ENCODE results near the gene KIF5C.
"Not testable (repeated sequence)": the region's sequence is repeated elsewhere in the genome, so short reads cannot be mapped to it uniquely, and the experiment has no call there.

KIF5C gene

DNA sequence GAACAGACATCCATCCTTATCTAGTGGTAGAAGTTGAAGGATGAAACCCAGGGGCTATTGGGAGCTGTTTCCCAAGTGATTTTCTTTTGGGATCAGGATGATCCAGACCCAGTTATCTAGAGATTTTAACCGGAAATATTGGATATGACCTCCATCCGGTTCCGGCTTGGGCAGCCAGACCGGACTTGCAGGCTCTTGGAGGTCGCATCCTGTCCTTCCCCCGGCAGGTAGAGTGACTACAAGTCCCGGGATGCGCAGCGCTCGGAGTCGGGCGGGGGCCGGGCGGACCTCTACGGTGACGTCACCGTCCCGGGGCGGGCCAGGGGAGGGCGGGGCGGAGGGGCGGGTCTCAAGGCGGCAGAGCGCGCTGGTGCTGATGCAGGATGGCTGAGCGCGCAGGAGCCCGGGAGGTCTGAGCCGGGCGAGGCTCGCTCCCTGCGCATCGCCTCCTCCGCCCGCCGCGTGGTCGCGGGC lies at the start of gene KIF5C:
KIF5C (plus strand) TSS at position 360 of the 474 bp plus-strand sequence. CDS start 391 bp downstream, outside the sequence.
- DNase-seq, result peak; percentile 12

DNA sequence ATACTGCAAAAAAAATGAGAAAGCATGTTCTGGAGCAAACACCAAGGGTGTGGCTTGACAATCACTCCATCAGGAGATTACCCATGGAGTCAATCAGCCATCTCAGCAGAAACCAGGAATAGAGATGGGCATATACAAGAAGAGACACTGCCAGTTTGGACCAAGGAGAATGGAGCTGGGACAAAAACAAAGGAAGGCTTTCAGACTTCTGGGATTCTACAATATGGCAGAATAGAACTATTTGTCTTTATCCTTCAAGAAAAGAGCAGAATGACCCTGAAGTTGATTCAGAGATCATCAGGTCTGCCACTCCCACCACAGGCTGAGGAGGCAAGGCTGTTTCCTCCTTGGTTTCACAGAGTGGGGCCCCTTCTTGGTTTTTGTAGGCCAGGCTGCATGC lies 48.2 kb upstream of the KIF5C start:
- no peak for DNase-seq

DNA sequence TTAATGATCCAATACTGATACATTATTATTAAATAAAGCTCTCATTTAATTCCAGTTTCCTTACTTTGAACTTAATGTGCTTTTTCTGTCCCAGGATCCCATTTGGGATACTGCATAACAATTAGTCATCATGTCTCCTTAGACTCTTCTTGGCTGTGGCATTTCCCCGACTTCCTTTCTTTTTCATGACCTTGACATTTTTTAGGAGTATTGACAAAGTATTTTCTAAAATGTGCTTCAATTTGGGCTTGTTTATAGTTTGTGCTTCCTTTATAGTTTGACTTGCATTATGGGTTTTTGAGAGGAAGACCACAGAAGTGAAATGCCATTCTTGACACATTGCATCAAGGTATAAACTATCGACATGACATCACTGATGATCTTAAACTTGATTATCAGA lies 46.1 kb upstream of the KIF5C start:
- DNase-seq, result no peak

DNA sequence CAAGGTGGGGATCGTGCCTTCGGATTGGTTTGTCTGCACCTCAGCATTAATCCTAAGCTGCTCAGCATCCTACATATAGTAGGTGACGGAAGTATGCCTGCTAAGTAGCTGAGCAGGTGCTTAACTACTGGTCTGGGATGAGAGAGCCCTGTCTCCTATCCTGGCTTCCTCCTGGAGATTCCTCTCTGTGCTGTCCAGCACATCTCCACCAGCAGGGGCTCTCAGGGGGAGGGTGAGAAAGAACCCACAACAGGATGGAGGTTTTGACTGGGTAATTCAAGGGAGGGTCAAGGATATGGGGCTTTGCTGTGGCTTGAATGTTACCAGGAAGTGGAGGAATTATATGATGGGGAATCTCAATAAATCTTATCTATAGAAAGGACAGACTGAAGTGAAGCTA lies 45.4 kb upstream of the KIF5C start:
- DNase-seq, result no peak

GRCh38 chr2:148832637-148833036 lies 42.4 kb upstream of the KIF5C start:
- no peak for DNase-seq

DNA sequence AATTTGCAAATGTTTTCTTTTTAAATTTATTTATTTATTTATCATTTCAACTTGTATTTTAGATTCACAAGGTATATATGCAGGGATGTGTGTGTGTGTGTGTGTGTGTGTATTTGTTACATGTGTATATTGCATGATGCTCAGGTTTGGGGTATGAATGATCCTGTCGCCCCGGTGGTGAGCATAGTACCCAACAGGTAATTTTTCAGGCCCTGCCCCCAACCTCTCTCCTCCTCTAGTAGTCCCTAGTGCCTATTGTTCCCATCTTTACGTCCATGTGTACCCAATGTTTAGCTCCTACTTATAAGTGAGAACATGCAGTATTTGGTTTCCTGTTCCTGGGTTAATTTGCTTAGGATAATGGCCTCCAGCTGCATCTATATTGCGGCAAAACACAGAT lies 33.0 kb upstream of the KIF5C start:
- DNase-seq, result no peak

- no peak for DNase-seq
Observed at GRCh38 chr2:148848146-148848545, 26.9 kb upstream of the KIF5C start.

- DNase-seq, result no peak
Observed at GRCh38 chr2:148853458-148853857, 21.6 kb upstream of the KIF5C start.

DNA sequence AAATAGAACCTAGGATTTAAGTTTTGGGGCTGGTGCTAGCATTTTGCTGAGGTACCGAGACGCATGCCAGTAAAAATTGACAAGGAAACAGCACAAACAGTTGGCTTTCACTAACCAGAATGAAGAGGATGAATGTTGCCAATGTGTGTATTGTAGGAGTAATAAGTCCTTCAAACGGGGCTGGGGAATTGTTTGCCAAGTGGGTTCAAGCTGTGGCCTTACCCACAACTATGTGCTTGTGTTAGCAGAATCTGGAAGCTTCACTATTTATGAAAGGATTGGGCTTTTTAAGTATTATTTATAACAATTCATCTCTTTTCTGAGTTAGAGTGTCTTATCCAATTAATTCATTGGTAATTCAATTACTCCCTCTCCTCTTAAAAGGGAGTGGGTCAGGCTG lies 15.0 kb upstream of the KIF5C start:
- DNase-seq, result no peak

DNA sequence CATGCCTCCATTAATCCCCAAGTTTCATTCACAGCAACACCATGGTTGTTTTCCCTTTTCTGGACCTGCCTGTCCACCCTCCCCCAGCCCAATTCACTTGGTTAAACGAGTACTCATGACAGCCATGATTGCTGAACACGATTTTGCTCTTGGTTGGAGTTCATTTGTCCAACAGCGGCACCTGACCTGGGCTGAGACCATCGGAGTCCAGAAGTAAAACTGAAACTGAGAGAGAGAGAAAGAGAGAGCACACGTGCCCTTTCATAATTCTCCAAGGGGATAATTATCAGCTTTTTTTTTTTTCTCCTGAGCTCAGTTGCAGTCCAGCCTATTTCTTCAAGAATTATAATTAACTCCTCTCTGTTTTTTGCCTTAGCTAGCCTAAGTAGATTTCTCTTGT lies 13.7 kb upstream of the KIF5C start:
- no peak for DNase-seq

GRCh38 chr2:148862478-148862877 lies 12.5 kb upstream of the KIF5C start:
- DNase-seq, result not testable (repeated sequence)

GRCh38 chr2:148865512-148865911 lies 9.5 kb upstream of the KIF5C start:
- DNase-seq, result no peak

DNA sequence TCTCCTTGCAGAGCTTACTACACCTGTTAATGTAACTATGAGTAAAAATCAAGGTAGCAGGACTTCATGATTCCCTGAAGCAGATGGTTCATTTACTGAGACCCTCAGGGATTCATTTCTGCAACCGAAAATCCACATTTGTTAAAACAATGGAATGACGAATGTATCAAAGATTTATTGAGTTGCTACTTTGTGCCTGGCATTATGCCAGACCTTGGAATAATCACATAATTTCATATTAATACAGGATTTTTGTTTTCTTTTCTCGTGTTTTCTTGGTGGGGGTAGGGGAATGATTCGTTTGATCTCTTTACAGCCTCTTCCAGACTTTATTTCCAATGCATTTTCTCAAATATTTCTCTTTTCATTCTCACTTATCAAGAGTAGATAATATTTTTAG lies 8.9 kb upstream of the KIF5C start:
- no peak for DNase-seq

GRCh38 chr2:148867079-148867769 lies 7.8 kb upstream of the KIF5C start:
- DNase-seq, result no peak

GRCh38 chr2:148875387-148876051 lies 492 bp downstream of the KIF5C start:
- DNase-seq, result no peak

- no peak for DNase-seq
Observed at GRCh38 chr2:148876202-148876594, 1.2 kb downstream of the KIF5C start.

- no peak for DNase-seq
Observed at GRCh38 chr2:148876595-148877402, 1.8 kb downstream of the KIF5C start.

GRCh38 chr2:148877403-148877740 lies 2.3 kb downstream of the KIF5C start:
- DNase-seq, result no peak

DNA sequence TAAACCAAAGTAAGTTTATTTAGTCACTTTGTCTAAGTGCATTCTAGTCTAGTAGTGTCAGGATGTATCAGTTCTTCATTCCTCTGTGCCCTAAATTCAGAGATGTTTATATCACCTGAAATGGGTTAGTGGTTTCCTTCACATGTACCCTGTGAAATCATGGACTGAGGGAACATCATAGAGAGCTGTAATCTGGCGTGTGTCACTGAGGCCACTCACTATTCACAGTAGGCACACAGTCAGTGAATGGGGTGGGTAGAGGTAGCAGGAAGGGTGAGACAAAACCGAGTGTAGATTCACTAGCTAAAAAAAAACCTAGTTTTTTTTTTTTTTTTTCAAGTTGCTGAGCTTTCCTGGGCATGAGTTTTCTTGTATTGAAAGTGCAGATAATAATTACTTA lies 5.6 kb downstream of the KIF5C start:
- DNase-seq, result no peak

- DNase-seq, result no peak
Observed at GRCh38 chr2:148882051-148882450, 7.0 kb downstream of the KIF5C start.

DNA sequence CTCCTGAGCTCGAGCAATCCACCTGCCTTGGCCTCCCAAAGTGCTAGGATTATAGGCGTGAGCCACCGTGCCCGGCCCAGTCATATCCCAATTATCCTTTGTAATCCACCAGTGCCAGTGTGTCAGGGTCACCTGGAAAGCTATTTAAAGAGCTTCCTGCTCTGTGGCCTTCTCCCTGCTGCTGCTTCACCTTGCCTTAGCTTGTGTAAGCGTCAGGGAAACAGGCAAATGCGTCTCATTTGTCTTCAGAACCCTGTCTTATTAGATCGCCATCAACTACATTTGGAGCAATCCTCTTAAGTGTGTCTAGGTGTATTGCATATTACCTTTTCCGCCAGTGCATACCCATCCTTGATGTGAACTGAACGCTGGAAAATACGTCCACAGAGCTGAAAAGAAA lies 10.2 kb downstream of the KIF5C start:
- DNase-seq, result no peak

DNA sequence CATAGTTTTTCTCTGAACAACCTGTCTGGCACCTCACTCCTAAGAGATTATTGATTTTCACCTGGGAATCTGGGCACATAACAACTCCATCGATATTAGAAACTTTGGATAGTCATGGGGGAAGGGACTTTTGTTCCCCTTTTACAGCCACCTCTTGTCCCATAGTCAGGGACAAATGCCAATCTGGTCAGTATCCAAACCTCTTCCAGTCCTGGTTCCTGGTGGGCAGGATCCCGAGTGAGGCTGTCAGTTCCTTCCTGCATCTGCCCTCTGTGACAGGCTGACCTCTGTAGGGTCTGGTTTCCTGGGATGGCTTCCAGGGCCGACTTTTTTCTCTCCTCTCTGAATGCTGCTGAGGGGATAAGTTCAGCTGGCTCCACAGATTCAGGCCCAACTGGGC lies 11.0 kb downstream of the KIF5C start:
- DNase-seq, result no peak

DNA sequence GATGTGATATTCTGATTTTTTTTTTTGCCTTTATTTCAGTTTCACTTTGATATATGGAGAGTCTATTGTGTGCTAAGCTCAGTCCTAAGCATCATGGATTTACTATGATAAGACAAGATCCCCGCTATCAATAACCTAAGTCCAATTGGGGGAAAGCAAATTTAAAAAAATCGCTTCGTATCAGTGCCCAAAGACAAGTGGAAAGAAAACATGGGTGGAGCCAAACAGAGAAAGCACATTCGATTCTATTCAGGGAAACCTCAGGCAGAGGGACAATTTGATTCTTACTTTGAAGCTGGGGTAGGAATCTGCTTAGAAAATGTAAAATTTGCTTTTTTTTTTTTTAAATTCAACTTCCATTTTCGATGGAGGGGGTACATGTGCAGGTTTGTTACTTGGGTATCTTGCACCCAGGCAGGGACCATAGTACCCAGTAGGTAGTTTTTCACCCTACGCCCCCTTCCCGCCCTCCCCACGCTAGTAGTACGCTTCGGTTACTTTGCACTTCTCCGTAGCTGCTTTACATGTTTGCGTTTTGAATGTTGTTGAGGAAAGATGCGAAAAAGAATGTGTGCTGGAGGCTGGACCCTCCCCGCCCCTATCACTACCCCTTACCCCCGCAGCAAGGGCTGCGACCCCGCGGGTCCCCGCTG lies 12.4 kb downstream of the KIF5C start:
- DNase-seq, result no peak
